Peyer's patch (tissue), 4 donors: ENCODE measurements around the gene TMEM132D.

Source experiments
- POLR2A ChIP-seq, 2 donors: fragments of 450-650 bp; IDR thresholded peaks; one replicate each; pipeline ENCODE4 v1.5.1; 2017; ENCODE audit warnings: antibody characterized with exemption in 2 of 2, mild to moderate bottlenecking in 2 of 2, moderate library complexity in 2 of 2
- TF ChIP-seq, protein P1 (sequence below), 6 experiments: fragments of 450-650 bp in 4 of 6; fragments of 200-600 bp in 2 of 6; sonication (generic) in 1 of 6; IDR thresholded peaks; one replicate each; pipeline ENCODE4 v1.5.1; 2017 to 2019; ENCODE audit warnings: antibody characterized with exemption in 6 of 6, mild to moderate bottlenecking in 3 of 6, moderate library complexity in 1 of 6

DNA sequence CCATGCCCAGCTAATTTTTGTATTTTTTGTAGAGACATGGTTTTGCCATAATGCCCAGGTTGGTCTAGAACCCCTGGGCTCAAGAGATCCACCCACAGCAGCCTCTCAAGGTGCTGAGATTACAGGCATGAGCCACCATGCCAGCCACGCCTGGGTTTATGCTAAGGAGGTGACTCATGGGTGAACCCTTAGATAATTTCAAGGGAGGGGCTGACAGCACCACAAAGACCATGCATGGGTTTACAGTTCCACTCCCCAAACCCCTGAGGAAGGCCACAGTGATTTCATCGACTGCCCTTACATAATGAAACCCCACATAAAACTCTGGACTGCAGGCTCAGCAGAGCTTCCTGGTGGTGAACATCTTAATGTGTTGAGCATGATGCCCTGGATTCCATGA lies 33.7 kb downstream of the TMEM132D start:
- TF ChIP-seq, protein P1, sequence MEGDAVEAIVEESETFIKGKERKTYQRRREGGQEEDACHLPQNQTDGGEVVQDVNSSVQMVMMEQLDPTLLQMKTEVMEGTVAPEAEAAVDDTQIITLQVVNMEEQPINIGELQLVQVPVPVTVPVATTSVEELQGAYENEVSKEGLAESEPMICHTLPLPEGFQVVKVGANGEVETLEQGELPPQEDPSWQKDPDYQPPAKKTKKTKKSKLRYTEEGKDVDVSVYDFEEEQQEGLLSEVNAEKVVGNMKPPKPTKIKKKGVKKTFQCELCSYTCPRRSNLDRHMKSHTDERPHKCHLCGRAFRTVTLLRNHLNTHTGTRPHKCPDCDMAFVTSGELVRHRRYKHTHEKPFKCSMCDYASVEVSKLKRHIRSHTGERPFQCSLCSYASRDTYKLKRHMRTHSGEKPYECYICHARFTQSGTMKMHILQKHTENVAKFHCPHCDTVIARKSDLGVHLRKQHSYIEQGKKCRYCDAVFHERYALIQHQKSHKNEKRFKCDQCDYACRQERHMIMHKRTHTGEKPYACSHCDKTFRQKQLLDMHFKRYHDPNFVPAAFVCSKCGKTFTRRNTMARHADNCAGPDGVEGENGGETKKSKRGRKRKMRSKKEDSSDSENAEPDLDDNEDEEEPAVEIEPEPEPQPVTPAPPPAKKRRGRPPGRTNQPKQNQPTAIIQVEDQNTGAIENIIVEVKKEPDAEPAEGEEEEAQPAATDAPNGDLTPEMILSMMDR (IDR thresholded peaks at IDR 0.05): no peak
- TF ChIP-seq POLR2A (IDR thresholded peaks at IDR 0.05): no peak
